Neutrophil (primary cell): ENCODE data around the gene OR5A1.

Experiments used
- H3K27ac ChIP-seq: fragments of 200-600 bp; sonication (generic); 2 replicates; pipeline ENCODE4 v1.5.1; 2016; ENCODE audit warnings: mild to moderate bottlenecking, moderate library complexity
- H3K27me3 ChIP-seq: fragments of 200-600 bp; sonication (generic); 2 replicates; pipeline ENCODE4 v1.6.0; 2016; ENCODE audit warnings: mild to moderate bottlenecking
- H3K36me3 ChIP-seq: fragments of 200-600 bp; sonication (generic); 2 replicates; pipeline ENCODE4 v1.5.1; 2017
- H3K4me1 ChIP-seq, 2 experiments: fragments of 200-600 bp in 1 of 2; sonication (generic) in 1 of 2; 1 replicate in 1 of 2; 2 replicates in 1 of 2; pipeline versions ENCODE4 v1.5.1 to v1.6.1; 2013 to 2016; ENCODE audit warnings: low read depth in 1 of 2, low read length in 1 of 2, mild to moderate bottlenecking in 1 of 2, moderate library complexity in 1 of 2; ENCODE audit not compliant: control insufficient read depth in 1 of 2, insufficient read depth in 1 of 2
- H3K4me3 ChIP-seq, 2 experiments: fragments of 200-600 bp in 1 of 2; sonication (generic) in 1 of 2; 1 replicate in 1 of 2; 2 replicates in 1 of 2; pipeline ENCODE4 v1.5.1; 2013 to 2016; ENCODE audit warnings: low read depth in 1 of 2, low read length in 1 of 2, mild to moderate bottlenecking in 1 of 2, moderate library complexity in 1 of 2
- H3K9me3 ChIP-seq: fragments of 200-600 bp; sonication (generic); 2 replicates; pipeline ENCODE4 v1.5.1; 2016
- TF ChIP-seq, protein P1 (sequence below): fragments of 200-600 bp; sonication (generic); IDR thresholded peaks from 2 replicates; pipeline ENCODE4 v1.5.1; 2016; ENCODE audit warnings: antibody characterized with exemption

OR5A1 gene

DNA sequence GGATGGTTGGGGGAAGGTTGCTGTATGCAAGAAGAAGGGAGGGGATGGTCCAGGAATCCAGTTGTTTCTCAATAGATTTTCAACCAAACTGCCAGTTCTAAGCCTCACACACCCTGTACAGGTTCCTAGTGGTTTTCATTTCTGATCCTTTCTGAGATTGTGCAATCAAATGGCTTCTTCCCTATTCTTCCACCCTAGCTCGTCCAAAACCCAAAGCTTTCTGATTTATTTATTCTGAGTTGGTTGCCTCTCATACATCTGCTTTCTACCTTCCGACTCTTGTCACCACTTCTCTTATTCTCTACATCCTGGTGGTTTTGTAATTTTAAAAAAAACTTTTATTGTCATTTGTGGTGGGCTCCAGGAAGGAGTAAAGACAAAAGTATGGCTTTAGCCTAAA is 22.6 kb upstream of the OR5A1 start:
- Histone ChIP-seq H3K4me1 (no peaks in the 10 kb centered on the region), H3K9me3 (no peaks in the 10 kb centered on the region), H3K4me3 (no peak overlapping the region), H3K27ac (no peak overlapping the region), H3K27me3 (peaks cover 7% of the 10 kb centered on the region), H3K36me3 (no peaks in the 10 kb centered on the region)
- TF ChIP-seq, protein P1, sequence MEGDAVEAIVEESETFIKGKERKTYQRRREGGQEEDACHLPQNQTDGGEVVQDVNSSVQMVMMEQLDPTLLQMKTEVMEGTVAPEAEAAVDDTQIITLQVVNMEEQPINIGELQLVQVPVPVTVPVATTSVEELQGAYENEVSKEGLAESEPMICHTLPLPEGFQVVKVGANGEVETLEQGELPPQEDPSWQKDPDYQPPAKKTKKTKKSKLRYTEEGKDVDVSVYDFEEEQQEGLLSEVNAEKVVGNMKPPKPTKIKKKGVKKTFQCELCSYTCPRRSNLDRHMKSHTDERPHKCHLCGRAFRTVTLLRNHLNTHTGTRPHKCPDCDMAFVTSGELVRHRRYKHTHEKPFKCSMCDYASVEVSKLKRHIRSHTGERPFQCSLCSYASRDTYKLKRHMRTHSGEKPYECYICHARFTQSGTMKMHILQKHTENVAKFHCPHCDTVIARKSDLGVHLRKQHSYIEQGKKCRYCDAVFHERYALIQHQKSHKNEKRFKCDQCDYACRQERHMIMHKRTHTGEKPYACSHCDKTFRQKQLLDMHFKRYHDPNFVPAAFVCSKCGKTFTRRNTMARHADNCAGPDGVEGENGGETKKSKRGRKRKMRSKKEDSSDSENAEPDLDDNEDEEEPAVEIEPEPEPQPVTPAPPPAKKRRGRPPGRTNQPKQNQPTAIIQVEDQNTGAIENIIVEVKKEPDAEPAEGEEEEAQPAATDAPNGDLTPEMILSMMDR, result no peak

DNA sequence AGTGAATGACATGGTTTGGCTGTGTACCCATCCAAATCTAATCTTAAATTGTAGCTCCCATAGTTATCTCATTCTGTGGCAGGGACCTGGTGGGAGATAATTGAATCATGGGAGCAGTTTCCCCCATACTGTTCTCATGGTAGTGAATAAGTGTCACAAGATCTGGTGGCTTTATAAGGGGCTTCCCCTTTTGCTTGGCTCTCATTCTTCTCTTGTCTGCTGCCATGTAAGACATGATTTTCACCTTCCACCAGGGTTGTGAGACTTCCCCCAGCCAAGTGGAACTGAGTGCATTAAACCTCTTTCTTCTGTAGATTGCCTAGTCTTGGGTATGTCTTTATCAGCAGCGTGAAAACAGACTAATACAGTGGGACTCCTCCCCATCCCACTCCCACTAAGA is 21.2 kb upstream of the OR5A1 start:
- TF ChIP-seq, protein P1, result no peak

DNA sequence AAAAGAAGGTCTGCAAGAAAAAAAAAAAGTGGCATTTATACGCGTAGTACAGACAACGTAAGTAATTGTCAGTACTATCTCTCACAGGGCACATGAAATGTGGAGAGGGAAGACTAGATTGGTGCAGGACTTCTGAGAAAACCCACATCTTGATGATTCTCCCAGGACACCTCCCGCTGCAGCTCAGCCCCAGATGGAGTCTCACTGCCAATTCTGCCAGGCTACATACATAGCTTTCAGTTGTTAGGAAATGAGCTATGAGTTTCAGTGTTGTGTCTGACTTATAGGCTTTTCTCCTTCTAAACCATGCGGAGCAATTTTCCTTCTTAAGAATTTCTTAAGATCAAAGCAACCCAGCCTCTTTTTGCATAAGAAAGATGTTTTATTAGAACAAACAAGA is 19.7 kb upstream of the OR5A1 start:
- TF ChIP-seq, protein P1, result no peak
- no peaks in the 10 kb centered on the region for H3K4me1 ChIP-seq
- H3K4me3 ChIP-seq, result no peak overlapping the region
- no peaks in the 10 kb centered on the region for H3K9me3 ChIP-seq
- H3K27me3 ChIP-seq, result peaks cover 7% of the 10 kb centered on the region
- H3K36me3 ChIP-seq, result no peaks in the 10 kb centered on the region
- no peak overlapping the region for H3K27ac ChIP-seq

More for the DNA sequence above, 21.2 kb upstream of the OR5A1 start:
- H3K9me3 ChIP-seq, result no peaks in the 10 kb centered on the region
- H3K4me1 ChIP-seq, result no peaks in the 10 kb centered on the region
- H3K36me3 ChIP-seq, result no peaks in the 10 kb centered on the region
- H3K4me3 ChIP-seq, result no peak overlapping the region
- no peak overlapping the region for H3K27ac ChIP-seq
- H3K27me3 ChIP-seq, result peaks cover 7% of the 10 kb centered on the region

DNA sequence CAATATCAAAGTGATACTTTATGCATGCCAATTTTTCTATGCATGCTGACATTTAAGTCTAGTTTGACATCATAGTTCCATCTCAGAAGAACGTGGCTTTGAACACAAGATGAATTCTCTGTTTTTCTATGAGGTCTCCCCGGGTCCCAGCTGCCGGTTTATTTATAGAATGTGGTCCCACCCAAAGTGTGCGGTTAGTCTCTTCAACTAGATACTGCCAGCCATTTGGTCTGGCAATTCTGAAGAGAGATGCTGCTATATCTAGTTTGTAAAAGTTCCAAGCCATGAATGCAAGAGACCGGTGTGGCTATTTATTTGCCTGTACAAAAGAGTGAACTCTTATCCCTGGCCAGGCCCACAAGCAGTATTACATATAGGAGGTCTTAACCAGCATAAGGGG is 19.2 kb upstream of the OR5A1 start:
- Histone ChIP-seq H3K36me3 (no peaks in the 10 kb centered on the region), H3K27ac (no peak overlapping the region), H3K4me3 (no peak overlapping the region), H3K4me1 (no peaks in the 10 kb centered on the region), H3K27me3 (peaks cover 7% of the 10 kb centered on the region), H3K9me3 (no peaks in the 10 kb centered on the region)
- TF ChIP-seq, protein P1, result no peak

DNA sequence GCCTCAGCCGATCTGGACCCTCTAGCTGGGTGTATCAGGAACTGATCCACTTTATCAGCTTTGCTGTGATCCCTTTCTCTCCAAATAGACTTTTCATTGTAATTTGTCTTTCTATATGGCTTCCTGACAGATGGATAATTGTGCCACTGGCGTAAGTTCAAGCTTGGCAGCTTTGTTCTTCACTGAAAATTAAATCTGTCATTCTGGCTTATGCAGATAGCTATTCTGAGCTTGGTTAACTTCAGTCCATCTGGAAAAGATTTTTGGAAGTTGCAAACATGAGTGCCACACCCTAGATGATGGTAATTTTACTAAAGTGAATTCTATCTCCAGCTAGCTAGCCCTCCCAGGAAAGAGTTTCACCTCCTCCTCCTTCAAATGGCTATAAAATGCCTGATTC is 18.1 kb upstream of the OR5A1 start:
- no peaks in the 10 kb centered on the region for H3K9me3 ChIP-seq
- no peak overlapping the region for H3K4me3 ChIP-seq
- H3K36me3 ChIP-seq, result no peaks in the 10 kb centered on the region
- no peaks in the 10 kb centered on the region for H3K4me1 ChIP-seq
- TF ChIP-seq, protein P1, result no peak
- no peak overlapping the region for H3K27ac ChIP-seq
- H3K27me3 ChIP-seq, result peaks cover 7% of the 10 kb centered on the region

DNA sequence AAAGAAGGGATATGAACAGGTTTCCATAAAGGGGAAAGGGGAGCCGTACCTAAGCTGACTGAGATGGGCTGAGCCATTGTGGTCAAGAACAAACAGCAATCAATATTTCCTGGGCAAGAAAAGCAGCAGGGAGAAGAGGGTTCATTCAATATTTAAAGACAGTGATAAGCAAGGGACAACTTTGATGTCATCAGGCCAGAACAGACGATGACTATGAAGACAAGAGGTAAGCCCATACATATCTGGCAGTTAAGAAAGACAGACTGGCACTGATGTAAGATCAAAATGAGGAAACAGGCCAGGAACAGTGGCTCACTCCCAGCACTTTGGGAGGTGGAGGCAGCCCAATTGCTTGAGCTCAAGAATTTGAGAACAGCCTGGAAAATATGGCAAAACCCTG is 12.4 kb upstream of the OR5A1 start:
- H3K27ac ChIP-seq, result no peak overlapping the region
- TF ChIP-seq, protein P1, result no peak
- H3K4me3 ChIP-seq, result no peak overlapping the region
- H3K4me1 ChIP-seq, result no peaks in the 10 kb centered on the region
- H3K27me3 ChIP-seq, result peaks cover 5% of the 10 kb centered on the region
- no peaks in the 10 kb centered on the region for H3K9me3 ChIP-seq
- no peaks in the 10 kb centered on the region for H3K36me3 ChIP-seq
